Myocyte (in vitro differentiated cells): ENCODE measurements around the gene CBFA2T3. TPM values are rescaled to one million over a fixed set of nuclear protein-coding genes. Genes with fewer than 3 reads are reported as not detected.

Experiments
- DNase-seq: peaks from one replicate; pipeline ENCODE4 v3.0.0-alpha.2; 2012; ENCODE audit warnings: low read depth
- total RNA-seq: library from RNA; depleted of rRNA; stranded (reverse); fragments of >200 nt; gene quantifications from 2 replicates; pipeline ENCODE4 v1.2.3, GENCODE V29; 2014

Gene CBFA2T3
- total RNA-seq, 1 donor from 2014 or later = 0.72 TPM

- DNase-seq = no peak
Measured at GRCh38 chr16:88880226-88881006, 96.6 kb downstream of the CBFA2T3 start.

DNA sequence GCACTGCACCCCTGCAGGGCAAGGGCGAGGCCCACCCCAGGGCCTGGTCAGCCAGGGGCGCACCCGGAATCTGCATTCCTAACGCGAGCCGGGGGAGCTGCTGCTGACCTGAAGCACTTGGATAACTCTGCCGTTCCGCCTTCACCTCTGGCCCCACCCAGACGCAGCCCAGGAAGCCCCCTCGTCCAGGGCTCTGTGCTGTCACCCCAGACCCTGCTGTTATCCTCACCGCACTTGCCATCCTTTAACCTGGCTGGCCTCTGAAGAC, 97.3 kb downstream of the CBFA2T3 start:
- no peak for DNase-seq

- DNase-seq = no peak
Measured at GRCh38 chr16:88878967-88879787, 97.8 kb downstream of the CBFA2T3 start.

DNA sequence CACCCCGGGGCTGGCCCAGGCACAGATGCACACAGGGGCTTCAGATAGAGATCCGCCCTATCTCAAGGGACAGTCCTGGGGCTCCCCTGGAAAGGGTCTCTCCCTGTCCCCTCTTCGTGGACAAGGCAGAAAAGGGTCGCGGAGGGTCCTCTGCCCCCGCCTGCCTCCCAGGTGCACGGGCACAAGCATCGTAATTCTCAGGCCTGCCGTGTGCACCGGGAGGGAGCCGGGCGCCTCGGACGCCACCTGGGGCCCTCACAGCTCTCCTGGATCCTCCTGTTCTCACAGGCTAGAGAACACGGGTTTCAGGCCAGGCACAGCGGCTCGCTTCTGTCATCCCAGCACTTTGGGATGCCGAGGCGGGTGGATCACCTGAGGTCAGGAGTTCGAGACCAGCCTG, 98.7 kb downstream of the CBFA2T3 start:
- DNase-seq = no peak

GRCh38 chr16:88877564-88878289, 99.3 kb downstream of the CBFA2T3 start:
- peak; percentile 67 for DNase-seq

DNA sequence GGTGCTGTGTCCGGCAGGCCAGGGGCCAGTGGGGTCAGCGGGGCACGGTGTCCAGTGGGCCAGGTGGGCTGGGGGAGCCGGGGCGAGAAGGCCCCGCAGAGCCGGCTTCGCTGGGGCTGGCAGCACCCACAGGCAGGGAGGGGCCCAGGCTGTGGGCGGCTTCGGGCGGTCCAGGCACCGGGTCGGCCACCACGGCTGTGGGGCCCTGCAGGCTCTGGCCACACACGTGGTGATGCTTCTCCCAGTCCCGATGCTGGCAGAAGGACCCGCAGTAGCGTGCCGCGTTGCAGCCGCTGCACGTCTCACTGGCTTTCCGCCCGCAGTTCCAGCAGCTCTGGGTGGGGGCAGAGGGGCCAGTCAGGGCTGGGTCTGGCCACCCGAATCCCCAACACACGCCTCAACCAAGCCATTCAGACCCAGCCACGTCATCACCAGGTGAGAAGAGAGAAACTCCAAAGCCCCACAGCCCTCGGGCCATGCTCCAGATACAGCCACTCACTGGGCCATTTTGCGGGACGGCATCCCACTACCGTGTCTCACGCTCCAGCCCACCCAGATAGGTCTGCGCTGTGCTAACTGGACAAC, 100.0 kb downstream of the CBFA2T3 start:
- DNase-seq = no peak

DNA sequence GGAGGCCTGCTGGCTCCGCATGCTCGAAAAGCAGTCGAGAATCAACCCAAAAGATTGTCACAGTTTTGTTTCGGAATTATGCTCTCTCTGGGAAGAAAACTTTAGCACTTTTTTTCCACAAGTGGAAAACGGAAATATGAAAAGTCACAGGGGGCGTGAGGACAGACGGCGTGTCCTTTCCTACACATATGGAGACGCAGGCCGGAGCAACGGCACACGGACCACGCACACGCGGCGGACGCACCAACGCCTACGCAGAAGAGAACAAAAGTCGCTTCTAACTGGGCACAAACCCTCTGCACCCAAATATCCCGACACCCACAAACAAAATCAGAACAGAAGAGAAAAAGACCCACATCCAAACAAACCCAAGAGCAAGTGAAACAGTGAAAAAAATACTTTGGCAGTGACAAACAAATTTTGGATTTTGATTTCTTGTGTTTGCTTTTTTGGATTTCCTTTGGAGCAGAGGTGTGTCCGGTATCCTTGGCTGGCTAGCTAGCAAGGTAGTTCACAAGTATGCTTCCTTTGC, 101.2 kb downstream of the CBFA2T3 start:
- no peak for DNase-seq

GRCh38 chr16:88874938-88875599, 101.9 kb downstream of the CBFA2T3 start:
- DNase-seq = no peak

DNA sequence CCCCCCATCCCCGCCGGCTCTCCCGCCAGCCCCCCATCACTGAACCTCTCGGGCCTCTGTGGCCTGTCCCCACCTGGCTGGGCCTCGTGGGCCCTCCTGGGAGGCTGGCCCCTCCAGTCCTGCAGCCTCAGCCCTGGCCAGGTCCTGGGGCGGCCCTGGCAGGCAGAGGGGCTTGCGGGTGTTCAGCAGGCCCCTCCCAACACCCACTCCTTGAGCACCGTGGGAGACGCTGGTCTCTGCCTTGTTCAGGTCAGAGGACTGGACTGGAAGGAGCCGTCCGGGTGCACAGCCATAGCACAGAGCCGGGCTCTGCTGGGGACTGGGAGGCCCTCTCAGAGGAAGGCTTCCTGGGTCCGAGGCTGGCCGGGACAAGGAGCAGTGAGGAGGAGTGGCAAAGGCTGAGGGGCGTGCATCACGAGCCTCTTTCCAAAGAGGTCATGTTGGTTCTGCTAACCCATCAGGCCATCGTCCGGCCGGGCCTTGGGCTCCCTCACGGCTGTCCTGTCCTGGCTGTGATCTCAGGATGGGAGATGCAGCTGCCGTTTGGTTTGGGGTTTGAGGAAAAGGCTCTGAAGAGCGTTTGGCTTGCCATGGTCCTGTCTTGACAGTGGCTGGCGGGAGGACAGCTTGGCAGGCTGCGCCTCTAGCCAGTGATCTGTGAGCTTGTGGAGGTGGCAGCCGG, 104.2 kb downstream of the CBFA2T3 start:
- DNase-seq = peak; percentile 80

DNA sequence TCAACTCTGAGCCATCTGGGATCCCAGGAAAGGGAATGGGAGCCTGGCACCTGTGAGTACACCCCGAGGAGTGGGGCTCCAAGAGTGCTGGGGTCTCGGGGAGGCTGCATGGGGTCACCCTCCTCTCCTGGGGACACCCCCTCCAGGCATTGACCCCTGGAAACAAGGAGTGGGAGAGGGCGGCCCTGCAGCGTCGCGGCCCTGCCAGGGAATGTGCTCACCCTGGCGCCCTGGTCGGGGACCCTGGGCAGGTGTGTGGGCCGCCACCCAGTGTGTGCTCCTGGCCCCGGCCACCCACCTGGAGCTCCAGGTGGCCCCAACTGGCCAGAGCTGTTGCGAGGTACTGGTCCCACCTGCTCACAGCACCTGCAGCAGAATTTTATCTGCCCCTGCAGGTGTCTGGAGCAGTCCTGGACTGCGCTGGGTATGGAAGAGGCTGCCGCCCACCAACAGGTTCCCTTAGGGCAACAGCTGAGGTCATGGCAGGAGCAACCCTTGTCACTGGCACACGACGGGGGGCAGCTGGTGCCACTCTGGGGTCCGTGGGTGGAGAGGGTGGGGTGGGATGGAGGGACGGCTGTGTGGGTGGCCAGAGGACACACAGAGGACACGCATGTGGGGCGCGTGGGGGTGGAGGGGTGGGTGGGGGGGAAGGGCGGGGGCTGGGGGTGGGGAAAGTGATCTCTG, 105.1 kb downstream of the CBFA2T3 start:
- no peak for DNase-seq

DNA sequence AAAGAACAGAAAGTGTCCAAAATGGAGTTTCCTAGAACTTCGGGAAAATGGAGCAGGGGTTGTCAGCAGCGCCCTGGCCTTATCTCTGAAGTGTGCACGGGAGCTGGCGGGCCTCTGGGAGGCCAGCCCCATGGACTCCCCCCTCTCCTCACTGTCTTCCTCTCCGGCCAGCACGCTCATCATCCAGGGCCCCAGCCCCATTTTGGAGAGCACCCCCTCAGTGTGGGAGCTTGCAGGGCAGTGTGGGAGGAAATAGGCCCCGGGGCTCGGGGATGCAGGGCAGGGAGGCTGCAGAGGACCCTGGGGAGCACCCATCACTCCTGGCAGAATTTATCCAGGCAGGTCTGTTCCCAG, 105.7 kb downstream of the CBFA2T3 start:
- no peak for DNase-seq

GRCh38 chr16:88870608-88871348, 106.2 kb downstream of the CBFA2T3 start:
- DNase-seq = no peak

- DNase-seq = peak; percentile 54
Measured at GRCh38 chr16:88869673-88869980, 107.4 kb downstream of the CBFA2T3 start.

DNA sequence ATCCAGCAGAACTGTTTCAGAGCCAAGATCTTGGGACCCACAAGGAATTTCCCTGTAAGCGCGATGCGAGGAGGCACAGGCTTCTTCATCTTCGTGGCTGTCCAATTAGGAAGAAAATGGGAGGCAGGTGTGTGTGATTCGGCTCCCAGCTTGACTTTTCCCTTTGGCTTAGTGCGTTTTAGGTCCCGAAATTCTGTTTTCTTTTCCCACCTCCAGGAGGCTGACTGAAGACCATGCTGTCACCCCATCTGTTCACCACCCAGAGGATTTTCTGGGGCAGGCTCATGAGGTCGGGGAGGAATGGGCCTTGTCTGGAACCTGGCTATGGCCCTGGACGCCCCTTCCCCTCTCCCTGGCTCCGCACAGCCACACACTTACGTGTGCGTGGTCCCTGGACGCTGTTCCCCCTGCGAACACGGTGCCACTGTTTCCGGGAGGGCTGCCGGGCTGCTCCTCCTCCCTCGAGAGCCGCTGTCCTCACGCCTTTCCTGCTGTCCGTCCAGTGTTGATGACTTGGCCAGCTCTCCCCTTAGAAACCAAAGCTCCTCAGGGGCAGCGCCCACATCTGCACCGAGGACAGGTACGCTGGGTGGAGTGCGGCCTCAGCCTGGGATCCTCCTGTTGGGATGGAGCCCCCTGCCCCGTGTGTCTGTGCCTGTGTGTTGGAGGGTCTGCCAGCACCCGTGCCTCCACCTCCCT, 107.9 kb downstream of the CBFA2T3 start:
- DNase-seq = no peak

- no peak for DNase-seq
Measured at GRCh38 chr16:88867581-88868246, 109.3 kb downstream of the CBFA2T3 start.

GRCh38 chr16:88866151-88866920, 110.7 kb downstream of the CBFA2T3 start, which contains the start of gene PABPN1L:
Gene PABPN1L, minus strand, starts transcription at chr16:88866660. Its CDS starts 54 bp downstream, at chr16:88866606.
- DNase-seq = no peak

- no peak for DNase-seq
Measured at GRCh38 chr16:88865742-88866141, 111.3 kb downstream of the CBFA2T3 start.
